Glutamatergic neuron (in vitro differentiated cells): ENCODE results near the gene BABAM2. TPM values are rescaled to one million over a fixed set of nuclear protein-coding genes. Genes with fewer than 3 reads are reported as not detected.
"Not testable (repeated sequence)": the region's sequence is repeated elsewhere in the genome, so short reads cannot be mapped to it uniquely, and the experiment has no call there.

ENCODE experiments used
- DNase-seq: peaks from one replicate; pipeline ENCODE4 v3.0.0; 2022
- H3K27ac Mint-ChIP-seq: one replicate; pipeline ENCODE4 v1.8.0; 2020; ENCODE audit warnings: mild to moderate bottlenecking, mixed read lengths, inconsistent platforms; ENCODE audit not compliant: unreplicated experiment
- H3K27me3 Mint-ChIP-seq: one replicate; pipeline ENCODE4 v1.8.0; 2020; ENCODE audit warnings: mild to moderate bottlenecking, moderate library complexity, mixed read lengths, inconsistent platforms; ENCODE audit not compliant: unreplicated experiment
- H3K36me3 Mint-ChIP-seq: one replicate; pipeline ENCODE4 v1.8.0; 2020; ENCODE audit warnings: mild to moderate bottlenecking, mixed read lengths, inconsistent platforms; ENCODE audit not compliant: unreplicated experiment
- H3K4me1 Mint-ChIP-seq: one replicate; pipeline ENCODE4 v1.8.0; 2020; ENCODE audit warnings: mild to moderate bottlenecking, low read depth, mixed read lengths, inconsistent platforms; ENCODE audit not compliant: unreplicated experiment
- H3K4me3 Mint-ChIP-seq: one replicate; pipeline ENCODE4 v1.8.0; 2020; ENCODE audit warnings: mild to moderate bottlenecking, mixed read lengths, inconsistent platforms; ENCODE audit not compliant: unreplicated experiment
- H3K9me3 Mint-ChIP-seq: one replicate; pipeline ENCODE4 v1.8.0; 2020; ENCODE audit warnings: mild to moderate bottlenecking, moderate library complexity, mixed read lengths, inconsistent platforms; ENCODE audit not compliant: unreplicated experiment
- CTCF ChIP-seq: fragments of 200-600 bp; sonication (generic); IDR thresholded peaks from one replicate; pipeline ENCODE4 v1.5.0; 2021; ENCODE audit not compliant: partially characterized antibody, unreplicated experiment
- total RNA-seq: library from RNA; stranded (reverse); fragmentation: NEBNext Ultra II Directional; extraction: Animal tissue kit (Norgen Biotek cat#: 25700); gene quantifications from one replicate; pipeline ENCODE4 v1.2.1, GENCODE V29; 2021; ENCODE audit not compliant: unreplicated experiment

Gene BABAM2
- total RNA-seq, 1 donor from 2014 or later: 29.9 TPM

- Mint-ChIP-seq H3K27ac (no peak overlapping the region), H3K27me3 (no peaks in the 10 kb centered on the region), H3K4me1 (no peaks in the 10 kb centered on the region), H3K9me3 (peaks cover 2% of the 10 kb centered on the region), H3K4me3 (no peak overlapping the region), H3K36me3 (no peaks in the 10 kb centered on the region)
- no peak for DNase-seq
- no peak for TF ChIP-seq CTCF
Observed at GRCh38 chr2:27875089-27875881, 15.2 kb upstream of the BABAM2 start.

GRCh38 chr2:27878825-27879224 lies 11.7 kb upstream of the BABAM2 start:
- no peaks in the 10 kb centered on the region for H3K4me1 Mint-ChIP-seq
- H3K4me3 Mint-ChIP-seq: no peak overlapping the region
- no peaks in the 10 kb centered on the region for H3K36me3 Mint-ChIP-seq

GRCh38 chr2:27881815-27882583 lies 8.5 kb upstream of the BABAM2 start:
- H3K36me3 Mint-ChIP-seq, H3K4me3 Mint-ChIP-seq, DNase-seq, H3K27me3 Mint-ChIP-seq, H3K9me3 Mint-ChIP-seq, H3K27ac Mint-ChIP-seq, H3K4me1 Mint-ChIP-seq: not testable (repeated sequence)

More at GRCh38 chr2:27878825-27879224, 11.7 kb upstream of the BABAM2 start:
- no peaks in the 10 kb centered on the region for H3K27me3 Mint-ChIP-seq
- peaks cover 2% of the 10 kb centered on the region for H3K9me3 Mint-ChIP-seq
- DNase-seq: no peak
- H3K27ac Mint-ChIP-seq: no peak overlapping the region
- no peak for TF ChIP-seq CTCF

GRCh38 chr2:27882584-27882922 lies 8.0 kb upstream of the BABAM2 start:
- not testable (repeated sequence) for DNase-seq, H3K27ac Mint-ChIP-seq, H3K36me3 Mint-ChIP-seq, H3K9me3 Mint-ChIP-seq, H3K27me3 Mint-ChIP-seq, H3K4me3 Mint-ChIP-seq, H3K4me1 Mint-ChIP-seq

- Mint-ChIP-seq H3K27me3 (no peaks in the 10 kb centered on the region), H3K9me3 (peaks cover 1% of the 10 kb centered on the region), H3K27ac (no peak overlapping the region), H3K4me1 (no peaks in the 10 kb centered on the region), H3K36me3 (no peaks in the 10 kb centered on the region), H3K4me3 (no peak overlapping the region)
- DNase-seq: no peak
- no peak for TF ChIP-seq CTCF
Observed at GRCh38 chr2:27884601-27885000, 5.9 kb upstream of the BABAM2 start.

GRCh38 chr2:27885234-27885633 lies 5.3 kb upstream of the BABAM2 start:
- H3K4me1 Mint-ChIP-seq: no peaks in the 10 kb centered on the region
- DNase-seq: no peak
- TF ChIP-seq CTCF: no peak
- no peak overlapping the region for H3K4me3 Mint-ChIP-seq
- peaks cover 4% of the 10 kb centered on the region for H3K9me3 Mint-ChIP-seq
- H3K36me3 Mint-ChIP-seq: no peaks in the 10 kb centered on the region
- H3K27me3 Mint-ChIP-seq: no peaks in the 10 kb centered on the region
- H3K27ac Mint-ChIP-seq: no peak overlapping the region
